WERI-Rb-1 (cell line): ENCODE data around the gene ITGB4.
"Not testable (repeated sequence)": the region's sequence is repeated elsewhere in the genome, so short reads cannot be mapped to it uniquely, and the experiment has no call there.

Experiments used
- DNase-seq: peaks from one replicate; pipeline ENCODE4 v3.0.0-alpha.2; 2020
- H3K27ac ChIP-seq: fragments of 250-450 bp; sonication (Bioruptor Pico); 2 replicates; pipeline ENCODE4 v1.5.1; 2020; ENCODE audit warnings: mild to moderate bottlenecking, moderate library complexity
- H3K27me3 ChIP-seq: fragments of 250-450 bp; sonication (Bioruptor Pico); 2 replicates; pipeline ENCODE4 v1.5.1; 2021; ENCODE audit warnings: mild to moderate bottlenecking, low read depth, moderate library complexity; ENCODE audit not compliant: insufficient read depth, severe bottlenecking
- H3K36me3 ChIP-seq: fragments of 250-450 bp; sonication (Bioruptor Pico); 2 replicates; pipeline ENCODE4 v1.5.1; 2020; ENCODE audit warnings: mild to moderate bottlenecking, moderate library complexity
- H3K4me3 ChIP-seq: 2 replicates; pipeline ENCODE4 v1.5.1; 2011; ENCODE audit warnings: low read depth, mild to moderate bottlenecking, control low read depth, low read length
- H3K9me3 ChIP-seq: fragments of 250-450 bp; sonication (Bioruptor Pico); 2 replicates; pipeline ENCODE4 v1.5.1; 2021; ENCODE audit warnings: mild to moderate bottlenecking, moderate library complexity; ENCODE audit not compliant: severe bottlenecking
- TF ChIP-seq, protein P1 (sequence below): IDR thresholded peaks from 2 replicates; pipeline ENCODE4 v1.5.1; 2011; ENCODE audit warnings: low read depth, mild to moderate bottlenecking, control low read depth, inconsistent platforms, low read length

ITGB4 gene

GRCh38 chr17:75773808-75774470 lies 52.7 kb downstream of the ITGB4 start:
- Histone ChIP-seq H3K9me3 (no peaks in the 10 kb centered on the region), H3K4me3 (no peak overlapping the region), H3K27me3 (no peaks in the 10 kb centered on the region), H3K36me3 (peaks cover 48% of the 10 kb centered on the region), H3K27ac (no peak overlapping the region)
- TF ChIP-seq, protein P1, sequence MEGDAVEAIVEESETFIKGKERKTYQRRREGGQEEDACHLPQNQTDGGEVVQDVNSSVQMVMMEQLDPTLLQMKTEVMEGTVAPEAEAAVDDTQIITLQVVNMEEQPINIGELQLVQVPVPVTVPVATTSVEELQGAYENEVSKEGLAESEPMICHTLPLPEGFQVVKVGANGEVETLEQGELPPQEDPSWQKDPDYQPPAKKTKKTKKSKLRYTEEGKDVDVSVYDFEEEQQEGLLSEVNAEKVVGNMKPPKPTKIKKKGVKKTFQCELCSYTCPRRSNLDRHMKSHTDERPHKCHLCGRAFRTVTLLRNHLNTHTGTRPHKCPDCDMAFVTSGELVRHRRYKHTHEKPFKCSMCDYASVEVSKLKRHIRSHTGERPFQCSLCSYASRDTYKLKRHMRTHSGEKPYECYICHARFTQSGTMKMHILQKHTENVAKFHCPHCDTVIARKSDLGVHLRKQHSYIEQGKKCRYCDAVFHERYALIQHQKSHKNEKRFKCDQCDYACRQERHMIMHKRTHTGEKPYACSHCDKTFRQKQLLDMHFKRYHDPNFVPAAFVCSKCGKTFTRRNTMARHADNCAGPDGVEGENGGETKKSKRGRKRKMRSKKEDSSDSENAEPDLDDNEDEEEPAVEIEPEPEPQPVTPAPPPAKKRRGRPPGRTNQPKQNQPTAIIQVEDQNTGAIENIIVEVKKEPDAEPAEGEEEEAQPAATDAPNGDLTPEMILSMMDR = peak; percentile 55
- DNase-seq = peak; percentile 60

GRCh38 chr17:75774471-75774990 lies 53.3 kb downstream of the ITGB4 start:
- TF ChIP-seq, protein P1 = no peak
- H3K9me3 ChIP-seq = no peaks in the 10 kb centered on the region
- H3K36me3 ChIP-seq = peaks cover 54% of the 10 kb centered on the region
- no peak for DNase-seq
- H3K4me3 ChIP-seq = no peak overlapping the region
- H3K27ac ChIP-seq = no peak overlapping the region
- no peaks in the 10 kb centered on the region for H3K27me3 ChIP-seq

GRCh38 chr17:75774991-75775668 lies 53.9 kb downstream of the ITGB4 start:
- TF ChIP-seq, protein P1 = no peak
- Histone ChIP-seq H3K4me3 (no peak overlapping the region), H3K36me3 (peaks cover 54% of the 10 kb centered on the region), H3K27ac (peak overlapping the region; percentile 18), H3K27me3 (no peaks in the 10 kb centered on the region), H3K9me3 (no peaks in the 10 kb centered on the region)
- no peak for DNase-seq

- H3K27ac ChIP-seq = peak overlapping the region; percentile 1; the same call in 1 of the 2 replicates
- no peak overlapping the region for H3K4me3 ChIP-seq
- H3K27me3 ChIP-seq = no peaks in the 10 kb centered on the region
- H3K9me3 ChIP-seq = no peaks in the 10 kb centered on the region
- DNase-seq = no peak
- peaks cover 54% of the 10 kb centered on the region for H3K36me3 ChIP-seq
- TF ChIP-seq, protein P1 = no peak
Measured at GRCh38 chr17:75776386-75777295, 55.4 kb downstream of the ITGB4 start.

DNA sequence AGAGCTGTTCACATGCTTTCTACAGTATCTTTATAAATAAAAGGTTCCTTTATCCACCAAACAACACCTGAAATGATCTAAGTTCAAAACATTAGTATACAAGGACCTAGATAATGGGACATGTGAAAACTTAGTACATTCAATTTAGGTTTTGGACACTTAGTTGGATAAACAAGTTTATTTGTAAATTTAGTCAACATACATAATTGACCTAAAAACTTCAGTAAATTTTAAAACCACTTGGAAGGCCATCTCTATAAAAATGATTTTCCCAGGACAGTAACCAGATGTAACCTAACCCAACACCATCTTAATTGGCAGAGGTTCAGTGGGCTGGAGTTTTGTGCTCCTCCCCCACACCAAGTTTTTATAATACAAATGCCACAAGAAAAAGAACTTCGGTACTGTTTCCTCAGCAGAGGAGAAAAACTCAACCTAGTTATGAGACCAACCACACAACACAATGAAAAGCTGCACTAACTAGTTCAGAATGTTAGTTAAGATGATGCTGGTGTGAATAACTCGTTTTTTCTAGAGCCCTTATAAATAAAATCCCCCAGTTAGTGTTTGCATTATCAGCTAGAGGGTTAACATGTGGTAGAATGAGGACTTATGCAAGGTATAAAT lies 56.1 kb downstream of the ITGB4 start:
- Histone ChIP-seq H3K4me3 (peak overlapping the region; percentile 97), H3K27me3 (no peaks in the 10 kb centered on the region), H3K36me3 (peaks cover 54% of the 10 kb centered on the region), H3K9me3 (no peaks in the 10 kb centered on the region), H3K27ac (no peak overlapping the region)
- no peak for DNase-seq
- TF ChIP-seq, protein P1 = no peak

DNA sequence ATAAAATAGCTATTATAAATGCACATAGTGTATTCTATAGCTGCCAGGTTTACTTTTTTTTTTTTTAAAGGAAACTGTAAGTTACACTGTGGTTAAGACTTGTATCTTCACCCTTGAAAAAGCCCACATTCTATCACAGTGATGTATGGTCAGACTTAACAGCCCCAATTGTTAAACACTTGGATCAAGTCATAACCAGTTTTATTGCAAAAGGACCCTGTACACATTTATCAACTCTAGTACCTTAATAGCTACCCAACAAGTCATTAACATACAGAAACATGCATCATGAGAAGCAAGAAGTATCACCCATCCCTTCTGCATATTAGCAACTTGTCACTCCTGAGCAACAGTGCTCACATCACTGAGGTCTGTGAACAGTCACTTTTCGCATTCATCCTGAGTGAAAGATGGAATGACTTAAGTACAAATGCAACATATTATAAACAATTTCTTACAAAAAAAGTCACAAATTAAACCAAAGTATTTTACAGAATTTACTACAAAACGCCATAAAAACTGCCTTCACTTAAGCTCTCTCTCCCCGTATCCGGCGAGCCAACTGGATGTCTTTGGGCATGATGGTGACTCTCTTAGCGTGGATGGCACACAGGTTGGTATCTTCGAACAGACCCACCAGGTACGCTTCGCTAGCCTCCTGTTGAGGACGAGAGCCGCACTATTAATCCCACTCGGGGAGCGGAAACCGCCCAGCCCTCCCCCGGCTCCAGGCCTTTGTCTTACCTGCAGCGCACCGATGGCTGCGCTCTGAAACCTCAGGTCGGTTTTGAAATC lies 57.0 kb downstream of the ITGB4 start:
- Histone ChIP-seq H3K36me3 (peaks cover 54% of the 10 kb centered on the region), H3K27ac (peak overlapping the region; percentile 98), H3K4me3 (peak overlapping the region; percentile 97)
- not testable (repeated sequence) for H3K27me3 ChIP-seq, DNase-seq, H3K9me3 ChIP-seq
